Upper lobe of right lung (tissue), 1 donor: ENCODE measurements around the gene CMSS1. TPM values are rescaled to one million over a fixed set of nuclear protein-coding genes. Genes with fewer than 3 reads are reported as not detected.

Experiments used
- ATAC-seq: fragments of 200-7000 bp; cut with Tn5 transposase; one replicate; pipeline ENCODE4 v1.9.1; 2020; ENCODE audit warnings: mild to moderate bottlenecking, moderate library complexity
- DNase-seq: peaks from one replicate; pipeline ENCODE4 v3.0.0-alpha.2; 2020
- H3K27ac ChIP-seq: fragments of 200-600 bp; one replicate; pipeline ENCODE4 v1.8.0; 2022
- H3K27me3 ChIP-seq: fragments of 200-600 bp; one replicate; pipeline ENCODE4 v1.8.0; 2022; ENCODE audit warnings: mild to moderate bottlenecking
- H3K36me3 ChIP-seq: fragments of 200-600 bp; one replicate; pipeline ENCODE4 v1.8.0; 2022
- H3K4me1 ChIP-seq: fragments of 200-600 bp; one replicate; pipeline ENCODE4 v1.8.0; 2022
- H3K4me3 ChIP-seq: fragments of 200-600 bp; one replicate; pipeline ENCODE4 v1.8.0; 2022; ENCODE audit warnings: mild to moderate bottlenecking
- H3K9me3 ChIP-seq: fragments of 200-600 bp; one replicate; pipeline ENCODE4 v1.8.0; 2022
- intact Hi-C: fragments of 100-400 bp; cut with DNase I; formaldehyde crosslinking; loops from one replicate; pipeline ENCODE4 v1.11.0; 2022
- total RNA-seq: library from RNA; stranded (reverse); fragmentation: NEBNext Ultra II Directional; extraction: Animal tissue kit (Norgen Biotek cat#: 25700); gene quantifications from one replicate; pipeline ENCODE4 v1.2.1, GENCODE V29; 2021
- TF ChIP-seq, protein P1 (sequence below): fragments of 200-600 bp; IDR thresholded peaks from one replicate; pipeline ENCODE4 v1.8.0; 2022; ENCODE audit warnings: antibody characterized with exemption
- donor health status: DM: no; HTN: yes; CAD: no; lungs with severe emphysema.

Gene CMSS1
- total RNA-seq, 1 donor from 2014 or later, result 20.6 TPM

- Histone ChIP-seq H3K4me1 (peaks cover 8% of the 10 kb centered on the region), H3K27me3 (no peaks in the 10 kb centered on the region), H3K4me3 (no peak overlapping the region), H3K27ac (no peak overlapping the region), H3K9me3 (no peaks in the 10 kb centered on the region), H3K36me3 (no peaks in the 10 kb centered on the region)
- intact Hi-C loops, result no loop called here
- ATAC-seq, result no peak
- TF ChIP-seq, protein P1, sequence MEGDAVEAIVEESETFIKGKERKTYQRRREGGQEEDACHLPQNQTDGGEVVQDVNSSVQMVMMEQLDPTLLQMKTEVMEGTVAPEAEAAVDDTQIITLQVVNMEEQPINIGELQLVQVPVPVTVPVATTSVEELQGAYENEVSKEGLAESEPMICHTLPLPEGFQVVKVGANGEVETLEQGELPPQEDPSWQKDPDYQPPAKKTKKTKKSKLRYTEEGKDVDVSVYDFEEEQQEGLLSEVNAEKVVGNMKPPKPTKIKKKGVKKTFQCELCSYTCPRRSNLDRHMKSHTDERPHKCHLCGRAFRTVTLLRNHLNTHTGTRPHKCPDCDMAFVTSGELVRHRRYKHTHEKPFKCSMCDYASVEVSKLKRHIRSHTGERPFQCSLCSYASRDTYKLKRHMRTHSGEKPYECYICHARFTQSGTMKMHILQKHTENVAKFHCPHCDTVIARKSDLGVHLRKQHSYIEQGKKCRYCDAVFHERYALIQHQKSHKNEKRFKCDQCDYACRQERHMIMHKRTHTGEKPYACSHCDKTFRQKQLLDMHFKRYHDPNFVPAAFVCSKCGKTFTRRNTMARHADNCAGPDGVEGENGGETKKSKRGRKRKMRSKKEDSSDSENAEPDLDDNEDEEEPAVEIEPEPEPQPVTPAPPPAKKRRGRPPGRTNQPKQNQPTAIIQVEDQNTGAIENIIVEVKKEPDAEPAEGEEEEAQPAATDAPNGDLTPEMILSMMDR, result no peak
- no peak for DNase-seq
These were observed 78.8 kb downstream of the CMSS1 start for GRCh38 chr3:99896482-99896881.

GRCh38 chr3:99899603-99900002 is 81.9 kb downstream of the CMSS1 start:
- DNase-seq (no peak), ATAC-seq (no peak)
- H3K36me3 ChIP-seq, result no peaks in the 10 kb centered on the region
- H3K27ac ChIP-seq, result no peak overlapping the region
- H3K4me1 ChIP-seq, result peaks cover 14% of the 10 kb centered on the region
- H3K4me3 ChIP-seq, result no peak overlapping the region
- intact Hi-C loops, result no loop called here
- TF ChIP-seq, protein P1, result no peak
- H3K27me3 ChIP-seq, result no peaks in the 10 kb centered on the region
- no peaks in the 10 kb centered on the region for H3K9me3 ChIP-seq

DNA sequence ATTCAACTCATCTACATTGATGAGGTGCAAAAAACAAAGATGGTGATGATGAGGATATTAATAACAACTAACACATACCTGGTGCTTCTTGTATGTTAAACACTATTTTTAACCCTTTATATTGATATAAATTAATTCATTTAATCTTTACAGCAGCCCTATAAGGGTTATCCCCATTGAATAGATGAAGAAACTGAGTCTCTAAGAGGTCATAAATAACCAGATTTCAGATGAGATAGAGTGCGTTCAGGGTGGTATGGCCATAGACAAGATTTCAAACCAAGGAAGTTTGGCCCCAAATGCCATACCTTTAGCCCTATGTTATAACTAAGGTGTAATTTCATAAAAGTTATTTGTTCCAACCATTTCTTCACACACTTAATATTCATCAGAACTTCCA is 82.6 kb downstream of the CMSS1 start:
- peaks cover 14% of the 10 kb centered on the region for H3K4me1 ChIP-seq
- no peaks in the 10 kb centered on the region for H3K36me3 ChIP-seq
- DNase-seq (no peak), ATAC-seq (no peak)
- no peak overlapping the region for H3K27ac ChIP-seq
- intact Hi-C loops, result no loop called here
- no peaks in the 10 kb centered on the region for H3K27me3 ChIP-seq
- TF ChIP-seq, protein P1, result no peak
- H3K9me3 ChIP-seq, result no peaks in the 10 kb centered on the region
- H3K4me3 ChIP-seq, result no peak overlapping the region

- ATAC-seq, result peak; percentile 20
These were observed 83.7 kb downstream of the CMSS1 start for GRCh38 chr3:99901200-99901926.

GRCh38 chr3:99902091-99902490 is 84.4 kb downstream of the CMSS1 start:
- ATAC-seq (no peak), DNase-seq (no peak)
- intact Hi-C loops, result no loop called here
- TF ChIP-seq, protein P1, result no peak
- peaks cover 14% of the 10 kb centered on the region for H3K4me1 ChIP-seq
- H3K27me3 ChIP-seq, result no peaks in the 10 kb centered on the region
- no peak overlapping the region for H3K4me3 ChIP-seq
- no peaks in the 10 kb centered on the region for H3K9me3 ChIP-seq
- no peak overlapping the region for H3K27ac ChIP-seq
- no peaks in the 10 kb centered on the region for H3K36me3 ChIP-seq

More at GRCh38 chr3:99901200-99901926, 83.7 kb downstream of the CMSS1 start:
- intact Hi-C loops, result no loop called here
- no peaks in the 10 kb centered on the region for H3K9me3 ChIP-seq
- no peaks in the 10 kb centered on the region for H3K27me3 ChIP-seq
- TF ChIP-seq, protein P1, result no peak
- H3K36me3 ChIP-seq, result no peaks in the 10 kb centered on the region
- H3K27ac ChIP-seq, result no peak overlapping the region
- peaks cover 14% of the 10 kb centered on the region for H3K4me1 ChIP-seq
- no peak overlapping the region for H3K4me3 ChIP-seq
- DNase-seq, result no peak
